Vagina (tissue), 2 donors: ENCODE measurements around the gene PFDN2. TPM values are rescaled to one million over a fixed set of nuclear protein-coding genes. Genes with fewer than 3 reads are reported as not detected.
"Not testable (repeated sequence)": the region's sequence is repeated elsewhere in the genome, so short reads cannot be mapped to it uniquely, and the experiment has no call there.

ENCODE experiments used
- DNase-seq, 2 donors: peaks; one replicate each; pipeline ENCODE4 v3.0.0-alpha.2; 2017; ENCODE audit errors: extremely low spot score in 2 of 2
- H3K27ac ChIP-seq: fragments of 200-600 bp; sonication (generic); one replicate; pipeline ENCODE4 v1.5.1; 2019
- H3K27me3 ChIP-seq: fragments of 200-600 bp; sonication (generic); one replicate; pipeline ENCODE4 v1.5.1; 2019
- H3K36me3 ChIP-seq, 2 donors: fragments of 200-600 bp; sonication (generic); one replicate each; pipeline ENCODE4 v1.5.1; 2017 to 2019
- H3K4me1 ChIP-seq: fragments of 200-600 bp; sonication (generic); one replicate; pipeline ENCODE4 v1.5.1; 2019
- H3K4me3 ChIP-seq, 2 donors: fragments of 200-600 bp; sonication (generic); 1 replicate in 1 of 2; 2 replicates in 1 of 2; pipeline ENCODE4 v1.5.1; 2016 to 2019
- H3K9me3 ChIP-seq: fragments of 200-600 bp; sonication (generic); one replicate; pipeline ENCODE4 v1.5.1; 2019
- CTCF ChIP-seq, 3 experiments: fragments of 450-650 bp in 2 of 3; fragments of 200-600 bp in 1 of 3; sonication (generic) in 1 of 3; IDR thresholded peaks; one replicate each; pipeline ENCODE4 v1.5.1; 2017 to 2019; ENCODE audit warnings: antibody characterized with exemption in 3 of 3, mild to moderate bottlenecking in 2 of 3, moderate library complexity in 2 of 3
- POLR2A ChIP-seq, 2 donors: fragments of 450-650 bp; IDR thresholded peaks; one replicate each; pipeline ENCODE4 v1.6.1; 2017; ENCODE audit warnings: antibody characterized with exemption in 2 of 2, mild to moderate bottlenecking in 2 of 2, moderate library complexity in 2 of 2
- POLR2AphosphoS5 ChIP-seq, 2 donors: sonication (generic); formaldehyde crosslinking; IDR thresholded peaks; one replicate each; pipeline ENCODE4 v1.9.0; 2017; ENCODE audit warnings: antibody characterized with exemption in 2 of 2, mild to moderate bottlenecking in 2 of 2, low read depth in 1 of 2; ENCODE audit not compliant: insufficient read depth in 1 of 2
- intact Hi-C: fragments of 100-400 bp; cut with DNase I; formaldehyde crosslinking; loops from one replicate; pipeline ENCODE4 v1.15.1; 2023
- total RNA-seq: library from RNA; depleted of rRNA; stranded (reverse); fragments of >200 nt; gene quantifications from one replicate; pipeline ENCODE4 v1.2.3, GENCODE V29; 2016

Gene PFDN2
- total RNA-seq, 1 donor from 2014 or later: 47.1 TPM

- Histone ChIP-seq H3K4me1 (no peaks in the 10 kb centered on the region), H3K36me3 (no peaks in the 10 kb centered on the region), H3K4me3 (no peak overlapping the region), H3K9me3 (no peaks in the 10 kb centered on the region), H3K27ac (no peak overlapping the region), H3K27me3 (no peaks in the 10 kb centered on the region)
- TF ChIP-seq POLR2A (IDR thresholded peaks at IDR 0.05): no peak
- no peak for TF ChIP-seq POLR2AphosphoS5 (IDR thresholded peaks at IDR 0.05; ENCODE audit: insufficient read depth in 1 of 2, low read depth in 1 of 2)
- no peak for TF ChIP-seq CTCF (IDR thresholded peaks at IDR 0.05)
- intact Hi-C loops: no loop called here
- DNase-seq: no peak
These were observed 51.1 kb downstream of the PFDN2 start for GRCh38 chr1:161066694-161067093.

GRCh38 chr1:161065681-161066080, 52.2 kb downstream of the PFDN2 start:
- H3K27ac ChIP-seq, H3K4me3 ChIP-seq, intact Hi-C loops, DNase-seq, H3K36me3 ChIP-seq, H3K27me3 ChIP-seq, H3K9me3 ChIP-seq, H3K4me1 ChIP-seq: not testable (repeated sequence)

DNA sequence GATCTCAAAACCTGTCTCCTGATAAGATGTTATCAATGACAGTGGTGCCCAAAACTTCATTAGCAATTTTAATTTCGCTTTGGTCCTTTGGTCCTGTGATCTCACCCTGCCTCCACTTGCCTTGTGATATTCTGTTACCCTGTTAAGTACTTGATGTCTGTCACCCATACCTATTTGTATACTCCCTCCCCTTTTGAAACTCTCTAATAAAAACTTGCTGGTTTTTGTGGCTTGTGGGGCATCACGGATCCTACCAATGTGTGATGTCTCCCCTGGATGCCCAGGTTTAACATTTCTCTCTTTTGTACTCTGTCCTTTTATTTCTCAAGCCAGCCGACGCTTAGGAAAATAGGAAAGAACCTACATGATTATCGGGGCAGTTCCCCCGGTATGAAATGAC, 53.9 kb downstream of the PFDN2 start:
- H3K4me3 ChIP-seq, H3K27ac ChIP-seq, H3K36me3 ChIP-seq, H3K27me3 ChIP-seq, H3K9me3 ChIP-seq, intact Hi-C loops, H3K4me1 ChIP-seq, DNase-seq: not testable (repeated sequence)

DNA sequence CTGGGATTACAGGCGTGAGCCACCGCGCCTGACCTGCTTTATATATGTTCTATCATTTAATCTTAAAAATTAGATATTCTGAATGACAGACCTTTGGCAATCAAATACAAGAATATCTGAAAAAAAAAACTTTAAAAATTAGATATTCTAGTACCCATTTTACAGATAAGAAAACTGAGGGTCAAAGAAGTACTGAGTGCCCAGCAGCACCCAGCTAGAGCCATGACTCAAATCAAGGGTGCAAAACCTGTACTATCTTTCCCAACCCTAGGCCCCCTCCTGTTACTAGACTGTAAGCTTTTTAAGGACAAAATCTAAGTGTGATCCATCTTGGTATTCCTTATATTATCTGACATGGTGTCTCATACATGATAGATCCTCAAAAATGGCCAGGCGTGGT, 56.4 kb downstream of the PFDN2 start:
- H3K9me3 ChIP-seq: no peaks in the 10 kb centered on the region
- no peak for DNase-seq
- TF ChIP-seq POLR2A (IDR thresholded peaks at IDR 0.05) (no peak), CTCF (IDR thresholded peaks at IDR 0.05) (no peak), POLR2AphosphoS5 (IDR thresholded peaks at IDR 0.05; ENCODE audit: insufficient read depth in 1 of 2, low read depth in 1 of 2) (no peak)
- H3K27ac ChIP-seq: no peak overlapping the region
- intact Hi-C loops: no loop called here
- H3K27me3 ChIP-seq: no peaks in the 10 kb centered on the region
- H3K36me3 ChIP-seq: no peaks in the 10 kb centered on the region
- no peak overlapping the region for H3K4me3 ChIP-seq
- no peaks in the 10 kb centered on the region for H3K4me1 ChIP-seq

DNA sequence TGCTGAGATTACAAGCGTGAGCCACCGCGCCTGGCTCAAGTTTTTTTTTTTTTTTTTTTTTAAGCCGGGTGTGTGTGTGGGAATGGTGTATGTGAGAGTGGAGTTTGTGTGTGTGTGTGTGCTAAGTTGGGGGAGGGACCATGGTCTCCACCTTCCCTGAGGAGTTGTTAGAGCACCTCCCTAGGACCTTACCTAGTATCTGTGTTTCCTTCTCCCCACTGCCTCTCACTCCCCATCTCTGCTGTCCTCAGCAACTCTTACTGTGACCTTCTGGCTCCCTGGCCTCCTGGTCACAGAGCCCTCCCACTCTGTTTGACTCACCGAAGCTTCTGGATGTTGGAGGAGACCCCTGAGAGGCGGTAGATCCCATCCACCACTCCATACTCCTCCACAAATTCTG, 58.5 kb downstream of the PFDN2 start:
- intact Hi-C loops: no loop called here
- no peak overlapping the region for H3K4me3 ChIP-seq
- no peaks in the 10 kb centered on the region for H3K36me3 ChIP-seq
- H3K27ac ChIP-seq: no peak overlapping the region
- no peaks in the 10 kb centered on the region for H3K4me1 ChIP-seq
- TF ChIP-seq POLR2A (IDR thresholded peaks at IDR 0.05): no peak
- TF ChIP-seq POLR2AphosphoS5 (IDR thresholded peaks at IDR 0.05; ENCODE audit: insufficient read depth in 1 of 2, low read depth in 1 of 2): no peak
- no peak for TF ChIP-seq CTCF (IDR thresholded peaks at IDR 0.05)
- H3K9me3 ChIP-seq: no peaks in the 10 kb centered on the region
- no peak for DNase-seq
- H3K27me3 ChIP-seq: no peaks in the 10 kb centered on the region

DNA sequence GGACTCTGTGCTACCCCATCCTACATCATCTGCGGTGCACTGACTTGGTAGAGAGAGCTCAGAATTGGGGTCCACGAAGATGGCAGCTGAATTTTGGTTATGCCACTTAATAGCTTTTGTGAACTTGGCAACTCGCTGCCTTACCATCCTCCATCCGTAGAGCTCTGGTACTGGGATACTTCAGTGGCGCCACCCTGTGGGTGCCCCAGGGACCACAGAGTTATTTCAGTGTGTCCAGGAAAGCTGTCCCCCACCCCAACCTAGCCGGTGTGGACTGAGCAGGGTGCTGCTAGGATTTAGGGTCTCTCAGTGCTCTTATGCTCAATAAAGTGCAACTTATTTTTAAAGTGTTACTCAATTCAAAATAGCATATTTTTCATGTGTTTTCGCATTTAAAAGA, 63.0 kb downstream of the PFDN2 start:
- H3K9me3 ChIP-seq: no peaks in the 10 kb centered on the region
- H3K4me3 ChIP-seq: no peak overlapping the region
- no peaks in the 10 kb centered on the region for H3K27me3 ChIP-seq
- no peak overlapping the region for H3K27ac ChIP-seq
- no peaks in the 10 kb centered on the region for H3K4me1 ChIP-seq
- no peak for DNase-seq
- no peak for TF ChIP-seq POLR2AphosphoS5 (IDR thresholded peaks at IDR 0.05; ENCODE audit: insufficient read depth in 1 of 2, low read depth in 1 of 2)
- no peak for TF ChIP-seq POLR2A (IDR thresholded peaks at IDR 0.05)
- TF ChIP-seq CTCF (IDR thresholded peaks at IDR 0.05): no peak
- intact Hi-C loops: no loop called here
- H3K36me3 ChIP-seq: no peaks in the 10 kb centered on the region
